Measurements from ENCODE around the gene GARIN5B. TPM values are rescaled to one million over a fixed set of nuclear protein-coding genes. Genes with fewer than 3 reads are reported as not detected.

Gene GARIN5B
- total and polyA plus RNA-seq, 7 donors, result not detected

- H3K27me3 ChIP-seq, result peaks cover 66 to 100% (median 93%) of the 10 kb centered on the region in 3 donors
- WGBS, 2 donors, result 29 to 41% methylated on average over 24 of the region's 24 CpGs
- H3K4me1 ChIP-seq, result peaks cover 0 to 27% (median 24%) of the 10 kb centered on the region in 4 donors
- no peaks in the 10 kb centered on the region for H3K9me3 ChIP-seq
- TF ChIP-seq POLR2A (IDR thresholded peaks at IDR 0.05) (no peak), EP300 (IDR thresholded peaks at IDR 0.05) (no peak), POLR2AphosphoS5 (IDR thresholded peaks at IDR 0.05) (no peak), CTCF (IDR thresholded peaks at IDR 0.05) (no peak)
- intact Hi-C loops (cut with DNase I), result no loop called here
- DNase-seq, result no peak
- H3K36me3 ChIP-seq, result no peaks in the 10 kb centered on the region
- H3K27ac ChIP-seq, result no peak overlapping the region
- no peak overlapping the region for H3K4me3 ChIP-seq
These were observed 9.4 kb upstream of the GARIN5B start for GRCh38 chr19:55372316-55373081.

- peak within 1 kb of the TSS in 1 of 4 donors; percentile 31 for H3K27ac ChIP-seq
- DNase-seq, result no peak
- no peaks in the 10 kb centered on the region for H3K36me3 ChIP-seq
- WGBS, 2 donors, result 7 to 10% methylated on average over 32 of the region's 32 CpGs
- H3K9me3 ChIP-seq, result no peaks in the 10 kb centered on the region
- peaks cover 0 to 27% (median 23%) of the 10 kb centered on the region in 4 donors for H3K4me1 ChIP-seq
- H3K27me3 ChIP-seq, result peaks cover 58 to 85% (median 77%) of the 10 kb centered on the region in 3 donors
- intact Hi-C loops (cut with DNase I), result no loop called here
- TF ChIP-seq EP300 (IDR thresholded peaks at IDR 0.05) (no peak), POLR2AphosphoS5 (IDR thresholded peaks at IDR 0.05) (no peak), CTCF (IDR thresholded peaks at IDR 0.05) (no peak), POLR2A (IDR thresholded peaks at IDR 0.05) (no peak)
- peak within 1 kb of the TSS in 2 of 4 donors; percentile 37 to 38 for H3K4me3 ChIP-seq
These were observed 7.4 kb upstream of the GARIN5B start, which contains the start of gene IL11 for GRCh38 chr19:55370305-55370988. TSS of gene IL11 (minus strand) at chr19:55370463. CDS start at chr19:55370310, 153 bp downstream.

GRCh38 chr19:55369653-55370304, 6.7 kb upstream of the GARIN5B start:
- peaks cover 0 to 27% (median 23%) of the 10 kb centered on the region in 4 donors for H3K4me1 ChIP-seq
- peaks cover 56 to 80% (median 70%) of the 10 kb centered on the region in 3 donors for H3K27me3 ChIP-seq
- WGBS, 2 donors, result 2 to 3% methylated on average over 59 of the region's 59 CpGs
- DNase-seq, result no peak
- no peak for TF ChIP-seq CTCF (IDR thresholded peaks at IDR 0.05)
- TF ChIP-seq POLR2AphosphoS5 (IDR thresholded peaks at IDR 0.05), result no peak
- no peak for TF ChIP-seq POLR2A (IDR thresholded peaks at IDR 0.05)
- TF ChIP-seq EP300 (IDR thresholded peaks at IDR 0.05), result no peak
- intact Hi-C loops (cut with DNase I), result no loop called here
- peak overlapping the region in 2 of 4 donors; percentile 37 to 38 for H3K4me3 ChIP-seq
- peak overlapping the region in 1 of 4 donors; percentile 28 for H3K27ac ChIP-seq
- no peaks in the 10 kb centered on the region for H3K9me3 ChIP-seq
- no peaks in the 10 kb centered on the region for H3K36me3 ChIP-seq

GRCh38 chr19:55368701-55369563, 5.9 kb upstream of the GARIN5B start:
- peaks cover 48 to 74% (median 62%) of the 10 kb centered on the region in 3 donors for H3K27me3 ChIP-seq
- peak overlapping the region in 1 of 4 donors; percentile 31 for H3K27ac ChIP-seq
- 4 to 11% methylated on average over 54 of the region's 54 CpGs for WGBS, 2 donors

More at GRCh38 chr19:55368701-55369563, 5.9 kb upstream of the GARIN5B start:
- Histone ChIP-seq H3K9me3 (no peaks in the 10 kb centered on the region), H3K4me1 (peaks cover 0 to 21% (median 18%) of the 10 kb centered on the region in 4 donors), H3K36me3 (no peaks in the 10 kb centered on the region), H3K4me3 (peak overlapping the region in 2 of 4 donors; percentile 17 to 37)
- no peak for DNase-seq
- intact Hi-C loops (cut with DNase I), result no loop called here
- TF ChIP-seq EP300 (IDR thresholded peaks at IDR 0.05) (no peak), POLR2A (IDR thresholded peaks at IDR 0.05) (no peak), POLR2AphosphoS5 (IDR thresholded peaks at IDR 0.05) (no peak), CTCF (IDR thresholded peaks at IDR 0.05) (no peak)
